Measurements from ENCODE around the gene CPSF7. TPM values are rescaled to one million over a fixed set of nuclear protein-coding genes. Genes with fewer than 3 reads are reported as not detected.
"Not testable (repeated sequence)": the region's sequence is repeated elsewhere in the genome, so short reads cannot be mapped to it uniquely, and the experiment has no call there.

Gene CPSF7, protein sequence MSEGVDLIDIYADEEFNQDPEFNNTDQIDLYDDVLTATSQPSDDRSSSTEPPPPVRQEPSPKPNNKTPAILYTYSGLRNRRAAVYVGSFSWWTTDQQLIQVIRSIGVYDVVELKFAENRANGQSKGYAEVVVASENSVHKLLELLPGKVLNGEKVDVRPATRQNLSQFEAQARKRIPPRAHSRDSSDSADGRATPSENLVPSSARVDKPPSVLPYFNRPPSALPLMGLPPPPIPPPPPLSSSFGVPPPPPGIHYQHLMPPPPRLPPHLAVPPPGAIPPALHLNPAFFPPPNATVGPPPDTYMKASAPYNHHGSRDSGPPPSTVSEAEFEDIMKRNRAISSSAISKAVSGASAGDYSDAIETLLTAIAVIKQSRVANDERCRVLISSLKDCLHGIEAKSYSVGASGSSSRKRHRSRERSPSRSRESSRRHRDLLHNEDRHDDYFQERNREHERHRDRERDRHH
- total RNA-seq (2014; rRNA removed; shearing (Covaris generic)) = 29.5 and 39.1 TPM in 2 replicates

DNA sequence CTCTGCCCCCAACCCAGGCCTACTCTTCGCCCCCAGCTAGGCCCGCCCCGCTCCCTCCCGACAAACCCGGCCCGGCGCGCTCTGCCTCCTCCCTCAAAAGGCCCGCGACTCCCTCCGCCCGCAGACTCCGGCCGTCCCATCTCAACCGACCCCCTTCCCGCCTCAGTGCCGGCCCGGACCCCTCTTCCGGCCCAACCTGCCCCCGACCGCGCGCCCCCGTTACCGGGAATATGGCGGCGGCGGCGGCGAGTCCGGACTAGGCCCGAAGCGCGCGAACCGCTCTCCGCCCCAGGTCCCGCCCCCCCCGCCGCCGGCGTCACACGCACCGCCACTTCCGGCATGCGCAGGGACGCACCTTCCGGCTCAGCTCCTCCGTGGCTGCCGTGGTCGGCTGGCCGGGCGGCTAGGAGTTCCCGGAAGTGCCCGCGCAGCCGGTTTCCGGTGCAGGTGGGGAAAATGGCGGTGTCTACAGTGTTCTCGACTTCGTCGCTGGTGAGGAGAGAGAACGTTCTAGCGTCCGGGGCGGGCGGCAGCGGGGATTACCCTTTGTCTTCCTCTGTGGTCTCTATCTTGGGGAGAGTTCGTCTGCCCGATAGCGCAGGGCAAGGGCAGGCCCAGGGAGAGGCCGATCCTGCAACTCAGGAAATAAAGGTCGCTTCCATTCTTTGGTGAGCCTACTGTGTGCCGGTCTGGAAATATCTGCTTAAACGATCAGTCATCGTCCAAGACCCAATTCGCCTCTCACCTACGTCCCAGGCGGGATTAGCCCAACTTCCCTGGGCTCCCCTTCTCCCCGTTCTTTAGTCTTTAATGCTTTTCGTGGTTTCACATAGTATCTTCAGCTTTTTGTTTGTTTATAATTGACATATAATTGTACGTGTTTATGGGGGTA lies at the start of gene CPSF7, which contains the start of gene SDHAF2:
TSS of gene CPSF7 (minus strand) at position 285 of the 892 bp plus-strand sequence. CDS start 740 bp downstream, outside the sequence.
TSS of gene SDHAF2 (plus strand) at position 434 of the 892 bp plus-strand sequence. CDS start at position 457, 23 bp downstream.
- in situ Hi-C loops (cut with HindIII; ENCODE audit: low sequenced_read_pairs) = no loop called here
- DNase-seq (ENCODE audit: low spot score) = peak; percentile 94

DNA sequence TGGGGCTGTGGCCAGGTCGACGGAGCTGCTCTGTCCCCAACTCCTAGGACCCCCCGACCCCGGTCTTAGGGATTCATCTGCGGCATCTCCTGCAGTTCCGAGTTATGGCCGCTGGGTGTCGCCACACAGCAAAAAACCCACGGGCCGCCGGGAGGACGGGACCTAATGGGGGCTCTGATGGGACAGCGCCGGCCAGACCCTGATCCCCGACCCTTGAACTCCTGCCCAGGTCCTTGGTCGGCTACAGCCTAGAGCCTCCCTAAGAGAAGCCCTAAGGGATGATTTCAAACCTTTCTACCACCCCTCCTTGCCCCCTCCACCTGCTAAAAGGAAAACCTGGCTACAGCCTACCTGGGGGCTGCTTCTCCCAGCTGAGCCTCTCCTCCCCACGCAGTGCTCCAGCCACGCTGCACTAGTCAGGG lies 48.0 kb upstream of the CPSF7 start:
- in situ Hi-C loops (cut with HindIII; ENCODE audit: low sequenced_read_pairs) = no loop called here

DNA sequence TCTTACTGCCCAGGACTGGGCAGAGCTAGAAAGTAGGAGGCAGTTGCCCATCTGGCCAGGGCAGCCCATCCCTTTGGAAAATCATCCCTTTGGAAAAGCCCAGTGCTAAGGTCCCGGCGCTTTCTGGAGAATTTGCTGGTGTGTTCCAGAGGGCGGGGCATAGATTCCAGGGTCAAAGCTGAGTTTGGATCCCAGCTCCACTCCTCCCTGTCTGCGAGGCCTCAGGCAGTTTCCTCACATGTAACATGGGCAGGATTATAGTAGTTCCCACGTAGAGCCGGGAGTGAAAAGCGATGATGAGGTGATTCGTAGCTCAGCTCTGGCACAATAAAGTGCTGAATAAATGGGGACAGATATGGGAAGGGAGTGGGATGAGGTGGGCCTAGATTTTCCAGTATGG lies 47.4 kb upstream of the CPSF7 start:
- no peak for DNase-seq (ENCODE audit: low spot score)
- in situ Hi-C loops (cut with HindIII; ENCODE audit: low sequenced_read_pairs) = no loop called here

More for the DNA sequence above, 48.0 kb upstream of the CPSF7 start:
- peak; percentile 64 for DNase-seq (ENCODE audit: low spot score)

DNA sequence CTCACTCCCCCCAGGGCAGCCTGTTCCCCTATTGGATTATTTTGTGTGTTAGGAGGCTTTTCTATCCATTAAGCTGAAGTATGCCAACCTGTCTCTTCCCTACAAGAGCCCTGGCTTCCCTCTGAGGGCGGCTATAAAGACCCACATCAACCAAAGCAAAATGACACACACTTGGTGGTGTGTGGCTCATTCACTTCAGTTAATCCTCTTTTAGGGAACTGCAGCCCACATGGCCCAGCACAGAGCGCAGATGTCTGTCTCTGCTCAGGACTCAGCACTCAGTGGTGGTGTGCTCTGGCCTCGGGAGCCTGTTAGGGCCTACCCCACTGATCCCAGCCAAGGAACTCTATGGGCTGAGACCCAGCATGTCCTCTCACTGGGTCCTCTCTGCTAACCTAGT lies 46.6 kb upstream of the CPSF7 start:
- DNase-seq (ENCODE audit: low spot score) = no peak
- in situ Hi-C loops (cut with HindIII; ENCODE audit: low sequenced_read_pairs) = no loop called here

DNA sequence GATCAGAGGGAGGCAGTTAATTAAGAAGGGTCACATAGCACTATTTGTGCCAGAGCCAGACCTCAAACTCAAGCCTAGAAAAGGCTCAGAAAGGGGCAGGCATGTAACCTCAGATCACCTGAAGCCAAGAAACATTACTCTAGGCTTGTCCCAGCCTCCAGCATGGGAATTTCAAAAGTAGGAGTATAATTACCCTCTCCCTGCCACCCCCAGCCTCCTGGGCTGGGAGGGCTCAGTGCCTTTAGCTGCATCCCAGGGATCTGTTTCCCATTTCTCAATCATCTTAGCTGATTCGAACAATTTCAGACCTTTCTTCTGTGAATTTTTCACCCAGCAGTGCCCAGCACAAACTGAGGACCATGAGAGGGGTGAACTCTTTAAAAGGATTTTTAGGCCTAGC lies 45.7 kb upstream of the CPSF7 start:
- in situ Hi-C loops (cut with HindIII; ENCODE audit: low sequenced_read_pairs) = no loop called here

DNA sequence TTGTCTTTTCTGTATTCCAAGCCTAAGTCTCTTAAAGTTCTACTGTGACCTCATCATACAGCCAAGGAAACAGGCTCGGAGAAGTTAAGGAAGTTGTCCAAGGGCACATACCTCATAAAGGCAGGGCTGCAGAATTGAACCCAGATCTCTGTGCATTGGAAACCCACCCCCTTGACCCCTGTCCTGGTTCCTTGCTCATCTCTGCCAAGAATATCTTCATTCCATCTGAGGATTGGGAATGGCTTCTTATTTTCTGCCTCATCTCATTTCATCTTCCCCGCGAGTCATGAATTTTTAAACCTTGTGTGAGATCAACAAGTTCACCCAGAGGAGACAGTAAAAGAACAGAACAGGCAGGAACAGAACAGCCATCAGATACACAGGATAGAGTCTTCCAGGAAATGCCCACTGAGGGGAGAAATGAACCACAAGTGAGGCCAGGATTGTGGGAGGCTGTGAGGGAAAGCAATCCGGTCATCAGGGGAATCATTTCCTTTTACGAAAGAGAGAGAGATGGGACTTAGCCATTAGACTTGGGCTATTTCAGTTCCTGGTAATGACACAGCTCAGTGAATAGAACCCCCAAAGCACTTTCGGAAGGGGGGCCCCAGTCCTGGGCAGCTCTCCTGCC lies 44.4 kb upstream of the CPSF7 start:
- no peak for DNase-seq (ENCODE audit: low spot score)
- in situ Hi-C loops (cut with HindIII; ENCODE audit: low sequenced_read_pairs) = no loop called here

More for the DNA sequence above, 45.7 kb upstream of the CPSF7 start:
- no peak for DNase-seq (ENCODE audit: low spot score)

DNA sequence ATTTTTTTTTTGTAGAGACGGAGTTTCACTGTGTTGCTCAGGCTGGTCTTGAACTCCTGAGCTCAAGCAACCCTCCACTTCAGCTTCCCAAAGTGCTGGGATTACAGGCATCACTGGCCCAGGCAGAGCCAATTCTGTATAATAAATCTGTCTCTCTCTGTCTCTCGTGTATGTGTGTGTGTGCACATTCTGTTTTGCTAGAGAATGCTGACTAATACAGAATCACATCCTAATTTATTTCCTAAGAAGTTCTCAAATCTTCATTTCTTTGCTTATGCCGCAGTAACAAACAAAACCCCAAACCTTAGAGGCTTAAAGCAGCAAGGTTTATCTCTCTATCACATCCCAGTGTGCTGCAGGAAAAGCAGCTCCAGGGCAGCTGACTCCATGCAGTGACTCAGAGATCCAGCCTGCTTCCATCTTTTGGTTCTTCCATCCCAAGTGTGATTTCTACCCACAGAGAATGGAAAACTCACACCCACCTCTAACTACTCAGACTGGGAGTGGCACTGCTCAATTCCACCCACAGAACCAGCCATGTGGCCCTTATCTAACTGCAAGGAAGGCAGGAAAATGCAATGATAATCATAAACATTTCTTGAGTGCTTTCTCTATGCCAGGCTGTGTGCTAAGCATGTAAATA lies 43.7 kb upstream of the CPSF7 start:
- in situ Hi-C loops (cut with HindIII; ENCODE audit: low sequenced_read_pairs) = no loop called here
- no peak for DNase-seq (ENCODE audit: low spot score)

DNA sequence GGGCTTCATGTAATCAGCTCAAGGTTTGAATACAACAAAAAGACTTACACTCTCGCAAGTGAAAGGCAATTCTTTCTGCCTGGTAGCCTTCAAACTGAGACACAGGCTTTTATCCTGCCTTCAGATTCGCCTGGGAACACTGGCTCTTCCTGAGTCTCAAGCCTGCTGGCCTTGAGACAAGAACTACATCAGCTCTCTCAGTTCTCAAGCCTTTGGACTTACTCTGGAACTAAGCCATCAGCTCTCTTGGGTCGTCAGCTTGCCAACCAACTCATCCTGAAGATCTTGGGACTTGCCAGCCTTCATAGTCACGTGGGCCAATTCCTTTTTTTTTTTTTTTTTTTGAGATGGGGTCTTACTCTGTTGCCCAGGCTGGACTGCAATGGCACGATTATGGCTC lies 43.1 kb upstream of the CPSF7 start:
- in situ Hi-C loops (cut with HindIII; ENCODE audit: low sequenced_read_pairs) = no loop called here
- DNase-seq (ENCODE audit: low spot score) = peak; percentile 35

DNA sequence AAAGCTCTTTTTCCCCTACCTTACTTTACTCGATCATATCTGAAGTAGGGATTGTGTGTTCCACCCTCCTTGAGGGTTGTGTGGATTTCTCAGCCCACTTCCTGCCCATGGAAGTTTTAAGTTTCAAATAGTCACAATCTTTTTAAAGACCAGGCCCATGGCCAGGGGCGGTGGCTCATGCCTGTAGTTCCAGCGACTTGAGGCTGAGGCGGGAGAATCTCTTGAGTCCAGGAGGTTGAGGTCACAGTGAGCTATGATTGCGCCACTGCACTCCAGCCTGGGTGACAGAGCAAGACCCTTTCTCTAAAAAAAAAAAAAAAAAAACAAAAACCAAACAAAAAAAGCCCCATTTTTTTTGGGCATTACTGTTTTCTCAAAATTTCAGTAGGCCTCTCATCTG lies 42.5 kb upstream of the CPSF7 start:
- in situ Hi-C loops (cut with HindIII; ENCODE audit: low sequenced_read_pairs) = no loop called here
- no peak for DNase-seq (ENCODE audit: low spot score)

DNA sequence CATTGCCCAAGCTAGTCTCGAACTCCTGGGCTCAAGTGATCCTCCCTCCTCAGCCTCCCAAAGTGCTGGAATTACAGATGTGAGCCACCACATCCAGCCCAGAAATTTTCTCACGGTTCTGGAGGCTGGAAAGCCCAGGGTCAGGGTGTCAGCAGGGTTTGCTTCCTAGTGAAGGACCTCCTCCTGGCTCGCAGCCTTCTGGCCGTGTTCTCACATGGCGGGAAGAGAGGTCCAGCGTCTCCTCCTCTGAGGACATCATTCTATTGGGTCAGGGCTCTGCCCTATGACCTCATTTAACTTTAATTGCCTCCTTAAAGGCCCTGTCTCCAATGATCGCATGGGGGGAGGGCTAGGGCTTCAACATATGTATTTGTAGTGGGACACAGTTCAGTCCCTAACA lies 38.2 kb upstream of the CPSF7 start:
- DNase-seq (ENCODE audit: low spot score) = no peak
- in situ Hi-C loops (cut with HindIII; ENCODE audit: low sequenced_read_pairs) = no loop called here

DNA sequence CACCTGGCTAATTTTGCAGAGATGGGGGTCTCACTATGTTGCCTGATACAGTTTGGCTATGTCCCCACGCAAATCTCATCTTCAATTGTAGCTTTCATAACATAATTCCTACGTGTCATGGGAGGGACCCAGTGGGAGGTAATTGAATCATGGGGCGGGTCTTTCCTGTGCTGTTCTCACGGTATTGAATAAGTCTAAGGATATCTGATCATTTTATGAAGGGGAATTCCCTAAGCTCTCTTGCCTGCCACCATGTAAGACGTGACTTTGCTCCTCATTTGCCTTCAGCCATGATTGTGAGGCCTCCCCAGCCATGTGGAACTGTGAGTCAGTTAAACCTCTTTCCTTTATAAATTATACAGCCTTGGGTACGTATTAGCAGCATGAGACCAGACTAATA lies 37.8 kb upstream of the CPSF7 start:
- in situ Hi-C loops (cut with HindIII; ENCODE audit: low sequenced_read_pairs); DNase-seq (ENCODE audit: low spot score): not testable (repeated sequence)

DNA sequence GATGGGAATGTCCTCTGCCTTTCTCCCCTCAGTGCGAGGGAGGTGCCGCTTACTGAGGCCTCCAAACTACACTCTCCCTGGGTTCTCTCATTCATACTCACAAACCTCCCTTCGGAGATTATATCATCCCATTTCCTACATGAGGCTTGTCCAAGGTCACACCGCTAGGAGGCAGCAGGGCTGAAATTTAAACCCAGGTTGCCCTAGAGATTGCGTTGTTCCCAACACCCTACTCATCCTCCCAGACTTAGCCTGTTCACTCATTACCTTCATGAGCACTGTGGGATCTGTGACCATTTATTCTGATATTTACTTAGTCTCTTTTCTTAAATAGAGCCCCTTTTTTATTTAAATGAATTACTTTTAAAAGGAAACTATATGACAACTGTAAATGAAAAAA lies 31.2 kb upstream of the CPSF7 start:
- no peak for DNase-seq (ENCODE audit: low spot score)

DNA sequence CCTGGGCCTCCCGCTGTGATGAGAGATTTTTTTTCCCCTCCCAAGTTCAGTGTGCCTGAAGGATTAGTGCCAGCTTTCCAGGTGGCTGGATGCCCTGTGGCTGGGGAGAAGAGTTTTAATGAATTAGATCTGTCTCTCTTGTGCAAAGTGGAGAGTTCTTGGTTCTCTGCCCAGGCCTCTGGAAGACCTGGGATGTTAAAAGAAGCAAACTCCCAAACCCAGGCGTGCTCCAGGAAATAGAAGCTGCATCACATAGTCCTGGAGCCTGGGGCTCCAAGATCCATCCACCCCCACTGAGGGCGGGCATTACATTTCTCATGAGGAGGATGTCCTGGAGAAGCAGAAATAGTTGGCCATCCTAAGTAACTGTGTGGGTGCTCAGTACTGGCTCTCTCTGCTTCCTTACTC lies 30.7 kb upstream of the CPSF7 start:
- in situ Hi-C loops (cut with HindIII; ENCODE audit: low sequenced_read_pairs) = no loop called here
- no peak for DNase-seq (ENCODE audit: low spot score)

More for the DNA sequence above, 31.2 kb upstream of the CPSF7 start:
- in situ Hi-C loops (cut with HindIII; ENCODE audit: low sequenced_read_pairs) = no loop called here

DNA sequence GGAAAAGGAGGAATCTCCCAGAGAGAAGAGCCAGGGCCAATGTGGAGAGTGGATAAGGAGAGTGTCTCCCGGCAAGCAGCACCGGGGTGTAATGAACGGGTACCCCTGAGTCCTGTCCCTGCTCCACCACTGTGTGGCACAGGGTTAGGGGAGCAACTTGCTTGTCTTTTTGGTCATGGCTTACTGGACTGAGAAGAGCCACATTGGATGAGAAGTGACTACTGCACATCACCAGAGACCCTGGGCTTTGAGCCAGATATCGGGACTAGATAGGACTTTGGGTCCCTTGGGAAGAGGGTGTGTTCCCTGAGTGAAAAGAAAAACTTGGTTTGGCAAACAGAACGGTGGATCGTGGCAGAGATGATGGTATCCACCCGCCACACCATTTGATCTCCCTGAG lies 24.7 kb upstream of the CPSF7 start:
- in situ Hi-C loops (cut with HindIII; ENCODE audit: low sequenced_read_pairs) = no loop called here
- DNase-seq (ENCODE audit: low spot score) = no peak

DNA sequence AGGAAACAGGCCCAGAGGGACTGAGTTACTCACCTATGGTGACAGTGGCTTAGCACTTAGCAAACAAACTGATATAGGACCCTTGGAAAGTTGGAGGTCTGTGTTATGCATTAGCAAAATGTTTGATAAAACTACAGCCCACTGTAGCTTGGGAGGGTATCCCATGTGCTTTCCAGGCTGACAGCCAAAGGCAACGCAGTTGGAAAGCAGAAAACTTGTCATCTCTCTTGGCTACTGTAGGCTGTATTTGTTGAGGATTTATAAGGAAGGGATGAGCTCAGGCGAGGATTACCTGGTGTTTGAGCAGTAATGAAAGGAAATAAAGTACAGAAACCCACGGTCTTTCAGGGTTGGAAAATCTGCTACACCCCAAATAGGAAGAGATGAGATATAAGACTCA lies 23.9 kb upstream of the CPSF7 start:
- in situ Hi-C loops (cut with HindIII; ENCODE audit: low sequenced_read_pairs) = no loop called here
- no peak for DNase-seq (ENCODE audit: low spot score)

DNA sequence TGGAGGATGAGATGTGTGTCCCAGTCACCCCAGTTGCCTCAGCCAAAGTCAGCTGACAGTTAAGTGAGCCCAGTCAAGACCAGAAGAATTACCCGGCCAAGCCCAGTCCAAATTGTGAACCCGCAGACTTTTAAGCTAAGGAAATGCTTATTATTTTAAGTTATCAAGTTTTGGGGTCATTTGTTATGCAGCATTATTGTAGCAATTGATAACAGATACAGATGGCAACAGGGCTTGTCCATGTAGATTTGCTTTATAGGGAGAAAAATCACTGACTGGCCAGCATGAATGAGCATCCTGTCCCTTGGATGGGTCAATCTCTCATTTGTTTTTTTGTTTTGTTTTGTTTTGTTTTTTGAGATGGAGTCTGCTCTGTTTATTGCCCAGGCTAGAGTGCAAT lies 23.1 kb upstream of the CPSF7 start:
- DNase-seq (ENCODE audit: low spot score) = no peak
- in situ Hi-C loops (cut with HindIII; ENCODE audit: low sequenced_read_pairs) = no loop called here

DNA sequence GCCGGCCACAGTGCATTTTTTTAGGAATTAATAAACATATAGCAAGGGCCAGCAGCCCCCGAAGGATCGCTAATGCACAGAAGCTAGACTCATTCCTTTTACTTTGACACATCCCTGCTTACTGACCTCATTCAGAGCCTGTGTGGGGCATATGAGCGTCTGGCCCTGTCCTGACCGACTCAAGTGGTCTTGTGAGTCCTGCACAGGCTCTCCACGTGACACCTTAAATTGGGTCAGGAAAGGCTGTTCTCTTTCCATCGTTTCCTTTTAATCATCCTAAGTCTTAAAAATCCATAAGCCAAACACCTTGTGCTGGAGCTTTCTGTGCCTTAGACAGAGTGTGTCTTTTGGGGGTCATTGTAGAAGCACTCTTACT lies 18.8 kb upstream of the CPSF7 start:
- in situ Hi-C loops (cut with HindIII; ENCODE audit: low sequenced_read_pairs) = no loop called here
- peak; percentile 26 for DNase-seq (ENCODE audit: low spot score)

DNA sequence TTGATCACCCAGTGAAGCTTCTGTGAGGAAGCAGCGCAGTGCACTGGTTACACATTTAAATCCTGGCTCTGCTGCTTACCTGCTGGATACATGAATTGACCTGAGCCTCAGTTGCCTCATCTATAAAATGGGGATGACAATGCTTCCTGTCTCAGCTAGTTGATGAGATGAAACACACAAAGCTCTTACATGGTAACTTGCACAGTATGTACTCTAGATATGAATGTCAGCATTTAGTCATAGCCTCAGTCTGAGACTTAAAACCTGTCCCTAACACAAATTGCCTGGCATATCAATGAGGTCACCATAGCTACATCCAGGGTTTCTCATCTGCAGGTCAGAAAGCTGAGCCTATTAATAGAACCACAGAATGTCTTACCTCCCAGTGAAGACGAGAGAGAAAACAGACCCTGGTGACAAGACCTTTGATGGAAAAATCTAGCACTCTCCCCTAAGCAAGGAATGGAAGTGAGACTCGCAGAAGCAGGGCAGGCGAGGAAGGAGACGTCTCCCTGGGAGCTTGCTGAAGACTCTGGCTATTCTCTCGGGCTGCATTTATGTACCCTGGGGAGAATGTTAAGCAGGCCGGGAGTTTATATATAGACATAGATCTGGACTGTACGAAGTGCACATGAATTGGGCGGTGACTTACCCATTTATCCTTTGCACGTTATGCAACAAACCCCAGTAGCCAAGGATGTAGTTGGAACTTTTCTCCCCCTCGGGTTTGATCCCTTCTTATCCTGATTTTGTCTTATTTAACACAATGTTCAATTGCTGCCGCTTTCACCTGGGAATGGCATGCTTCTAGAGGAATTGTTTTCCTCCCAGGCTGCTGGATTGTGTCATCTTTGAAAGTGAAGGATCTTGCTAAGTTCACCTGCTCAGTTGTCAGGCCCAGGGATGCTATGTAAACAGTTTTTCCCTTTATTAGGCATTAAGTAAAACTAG lies 18.1 kb upstream of the CPSF7 start:
- no peak for DNase-seq (ENCODE audit: low spot score)
- in situ Hi-C loops (cut with HindIII; ENCODE audit: low sequenced_read_pairs) = no loop called here

Measured in G401 (cell line).